Heart left ventricle (tissue), 11 donors: Measurements from ENCODE around the gene HYCC1. TPM values are rescaled to one million over a fixed set of nuclear protein-coding genes. Genes with fewer than 3 reads are reported as not detected.

Source experiments
- polyA plus RNA-seq, 2 donors: library from polyadenylated mRNA; stranded (reverse); fragments of 200-250 nt; gene quantifications; one replicate each; pipeline ENCODE4 v1.2.3, GENCODE V29; 2013
- total RNA-seq, 9 donors: library from RNA; depleted of rRNA in 2 of 9; stranded (reverse); fragments of >200 nt in 2 of 9; fragmentation: NEBNext Ultra II Directional in 3 of 9; extraction: Animal tissue kit (Norgen Biotek cat#: 25700) in 3 of 9; gene quantifications; one replicate each; pipeline versions ENCODE4 v1.1.0 to v1.2.4, GENCODE V29; 2016 to 2023
- donor health status: ischemic (EF 13 %, LVEDD 7.1; RV severe dilation, severe dysfunction).
- donor health status: healthy with polysubstance abuse.
- donor health status: DM: no; HTN: yes; CAD: no.
- donor health status: DM: no; HTN: no; CAD: no.
- donor health status: ischemic (EF 25% LVEDD 5.7; RV mildly dilated, moderate dysfunction).
- donor health status: healthy.
- donor health status: DM: yes; HTN: yes; CAD: no.
- donor health status: PGD.
- donor health status: nonischemic (EF 23%, LVEDD 6.1; RV moderate dilation, normal function).

The HYCC1 gene
- total and polyA plus RNA-seq, 11 donors, result 6.1 to 48.2 (median 33.2) TPM

Other genes with a start within 250 kb of the HYCC1 start
- gene TOMM7, start 191.3 kb downstream of the HYCC1 start, total RNA-seq, result 100 to 1,000 TPM; 137 to 529 (median 399) TPM
- 100 to 1,000 TPM; 253 to 341 TPM for gene TOMM7, start 191.3 kb downstream of the HYCC1 start, polyA plus RNA-seq
- gene KLHL7, start 91.7 kb upstream of the HYCC1 start, total RNA-seq, result 100 to 1,000 TPM in 8 of 9 donors, 10 to 100 TPM in 1; 63.4 to 159 (median 120) TPM
- gene KLHL7, start 91.7 kb upstream of the HYCC1 start, polyA plus RNA-seq, result 10 to 100 TPM; 48.0 to 60.7 TPM
- gene NUP42, start 167.9 kb upstream of the HYCC1 start, total RNA-seq, result 10 to 100 TPM; 12.7 to 24.7 (median 18.9) TPM
- 10 to 100 TPM; 19.4 to 26.1 TPM for gene NUP42, start 167.9 kb upstream of the HYCC1 start, polyA plus RNA-seq
- gene GPNMB, start 232.6 kb upstream of the HYCC1 start, total RNA-seq, result 100 to 1,000 TPM; 191 to 561 (median 259) TPM
- gene GPNMB, start 232.6 kb upstream of the HYCC1 start, polyA plus RNA-seq, result 100 to 1,000 TPM in 1 of 2 donors, 10 to 100 TPM in 1; 97.5 to 189 TPM